ENCODE measurements around the gene RNU7-1.

GRCh38 chr12:6958609-6959057 is 15.0 kb downstream of the RNU7-1 start:
- TF ChIP-seq POLR2AphosphoS5 (IDR thresholded peaks at IDR 0.05) (no peak), POLR2A (IDR thresholded peaks at IDR 0.05) (no peak)

All from breast epithelium (tissue), 3 donors.